ENCODE results near the gene MIOX. TPM values are rescaled to one million over a fixed set of nuclear protein-coding genes. Genes with fewer than 3 reads are reported as not detected.

MIOX gene
- total and polyA plus RNA-seq, 2 of the 13 experiments (the other 11 are each of a cell fraction or from before 2014, with no cell fraction given), result 1.5 to 2.9 TPM

DNA sequence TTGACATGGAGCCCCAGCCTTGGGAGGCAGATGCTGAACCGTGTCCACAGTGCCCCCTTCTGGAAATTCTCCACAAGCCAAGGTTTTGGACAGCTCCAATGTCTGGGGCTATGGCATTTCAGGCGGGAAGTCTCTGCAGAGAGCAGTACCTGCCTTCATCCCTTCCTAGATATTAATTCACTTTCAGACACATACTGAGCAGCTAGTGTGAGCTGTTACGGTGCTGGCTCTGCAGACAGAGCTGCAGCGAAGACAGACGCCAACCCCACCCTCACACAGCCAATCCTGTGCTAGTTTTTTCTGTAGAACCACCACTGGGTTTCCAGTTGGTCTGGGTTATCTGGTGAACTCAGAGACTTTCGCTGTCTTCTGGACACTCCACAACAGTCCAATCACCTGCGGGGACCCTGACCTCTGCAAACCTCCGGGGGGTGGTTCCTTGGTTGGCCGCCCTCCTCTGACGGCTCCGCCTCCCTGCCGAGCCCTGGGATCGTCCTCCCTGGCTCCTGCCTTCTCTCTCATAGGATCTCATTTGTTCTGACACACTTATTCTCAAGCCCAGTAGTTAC lies 11.7 kb downstream of the MIOX start (continued):
- TF ChIP-seq, protein P1, sequence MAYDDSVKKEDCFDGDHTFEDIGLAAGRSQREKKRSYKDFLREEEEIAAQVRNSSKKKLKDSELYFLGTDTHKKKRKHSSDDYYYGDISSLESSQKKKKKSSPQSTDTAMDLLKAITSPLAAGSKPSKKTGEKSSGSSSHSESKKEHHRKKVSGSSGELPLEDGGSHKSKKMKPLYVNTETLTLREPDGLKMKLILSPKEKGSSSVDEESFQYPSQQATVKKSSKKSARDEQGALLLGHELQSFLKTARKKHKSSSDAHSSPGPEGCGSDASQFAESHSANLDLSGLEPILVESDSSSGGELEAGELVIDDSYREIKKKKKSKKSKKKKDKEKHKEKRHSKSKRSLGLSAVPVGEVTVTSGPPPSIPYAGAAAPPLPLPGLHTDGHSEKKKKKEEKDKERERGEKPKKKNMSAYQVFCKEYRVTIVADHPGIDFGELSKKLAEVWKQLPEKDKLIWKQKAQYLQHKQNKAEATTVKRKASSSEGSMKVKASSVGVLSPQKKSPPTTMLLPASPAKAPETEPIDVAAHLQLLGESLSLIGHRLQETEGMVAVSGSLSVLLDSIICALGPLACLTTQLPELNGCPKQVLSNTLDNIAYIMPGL (CRISPR knock-in tag; IDR thresholded peaks at IDR 0.05; ENCODE audit: borderline replicate concordance in 1 of 2, low read depth in 1 of 2), result peak; percentile 74 to 84
- TF ChIP-seq SRSF9 (IDR thresholded peaks at IDR 0.05; ENCODE audit: borderline replicate concordance, insufficient read depth, low read depth, low read length, poor library complexity, severe bottlenecking) (no peak), ARNT2 (CRISPR knock-in tag; IDR thresholded peaks at IDR 0.05; ENCODE audit: low read depth) (no peak), ATAD3A (CRISPR knock-in tag; IDR thresholded peaks at IDR 0.05) (no peak), ZNF263 (CRISPR knock-in tag; IDR thresholded peaks at IDR 0.05) (peak; percentile 40), HNF4G (IDR thresholded peaks at IDR 0.05; ENCODE audit: borderline replicate concordance, low read depth, low read length) (no peak), HNF4G (CRISPR knock-in tag; IDR thresholded peaks at IDR 0.05; ENCODE audit: borderline replicate concordance, low read depth) (0 out of 2 replicates have a peak, but pooled peaks have one; percentile 30), ZNF264 (CRISPR knock-in tag; IDR thresholded peaks at IDR 0.05) (no peak), ZFP36L1 (CRISPR knock-in tag; IDR thresholded peaks at IDR 0.05) (no peak), ZNF335 (CRISPR knock-in tag; IDR thresholded peaks at IDR 0.05) (0 out of 2 replicates have a peak, but pooled peaks have one; percentile 27), FIP1L1 (IDR thresholded peaks at IDR 0.05; ENCODE audit: borderline replicate concordance, insufficient read depth, low read depth, low read length) (no peak), KMT2B (CRISPR knock-in tag; IDR thresholded peaks at IDR 0.05) (no peak), PAX8 (CRISPR knock-in tag; IDR thresholded peaks at IDR 0.05; ENCODE audit: borderline replicate concordance) (no peak), ZNF644 (CRISPR knock-in tag; IDR thresholded peaks at IDR 0.05; ENCODE audit: low read depth) (peak; percentile 66), MAZ (IDR thresholded peaks at IDR 0.05; ENCODE audit: borderline replicate concordance, low read depth, low read length) (no peak), MAZ (CRISPR knock-in tag; IDR thresholded peaks at IDR 0.05; ENCODE audit: low read depth) (no peak), ZNF660 (CRISPR knock-in tag; IDR thresholded peaks at IDR 0.05; ENCODE audit: borderline replicate concordance, low read depth) (no peak)
- TF ChIP-seq, protein P2, sequence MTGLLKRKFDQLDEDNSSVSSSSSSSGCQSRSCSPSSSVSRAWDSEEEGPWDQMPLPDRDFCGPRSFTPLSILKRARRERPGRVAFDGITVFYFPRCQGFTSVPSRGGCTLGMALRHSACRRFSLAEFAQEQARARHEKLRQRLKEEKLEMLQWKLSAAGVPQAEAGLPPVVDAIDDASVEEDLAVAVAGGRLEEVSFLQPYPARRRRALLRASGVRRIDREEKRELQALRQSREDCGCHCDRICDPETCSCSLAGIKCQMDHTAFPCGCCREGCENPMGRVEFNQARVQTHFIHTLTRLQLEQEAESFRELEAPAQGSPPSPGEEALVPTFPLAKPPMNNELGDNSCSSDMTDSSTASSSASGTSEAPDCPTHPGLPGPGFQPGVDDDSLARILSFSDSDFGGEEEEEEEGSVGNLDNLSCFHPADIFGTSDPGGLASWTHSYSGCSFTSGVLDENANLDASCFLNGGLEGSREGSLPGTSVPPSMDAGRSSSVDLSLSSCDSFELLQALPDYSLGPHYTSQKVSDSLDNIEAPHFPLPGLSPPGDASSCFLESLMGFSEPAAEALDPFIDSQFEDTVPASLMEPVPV (CRISPR knock-in tag; IDR thresholded peaks at IDR 0.05), result 0 out of 2 replicates have a peak, but pooled peaks have one; percentile 30
- TF ChIP-seq, protein P3, sequence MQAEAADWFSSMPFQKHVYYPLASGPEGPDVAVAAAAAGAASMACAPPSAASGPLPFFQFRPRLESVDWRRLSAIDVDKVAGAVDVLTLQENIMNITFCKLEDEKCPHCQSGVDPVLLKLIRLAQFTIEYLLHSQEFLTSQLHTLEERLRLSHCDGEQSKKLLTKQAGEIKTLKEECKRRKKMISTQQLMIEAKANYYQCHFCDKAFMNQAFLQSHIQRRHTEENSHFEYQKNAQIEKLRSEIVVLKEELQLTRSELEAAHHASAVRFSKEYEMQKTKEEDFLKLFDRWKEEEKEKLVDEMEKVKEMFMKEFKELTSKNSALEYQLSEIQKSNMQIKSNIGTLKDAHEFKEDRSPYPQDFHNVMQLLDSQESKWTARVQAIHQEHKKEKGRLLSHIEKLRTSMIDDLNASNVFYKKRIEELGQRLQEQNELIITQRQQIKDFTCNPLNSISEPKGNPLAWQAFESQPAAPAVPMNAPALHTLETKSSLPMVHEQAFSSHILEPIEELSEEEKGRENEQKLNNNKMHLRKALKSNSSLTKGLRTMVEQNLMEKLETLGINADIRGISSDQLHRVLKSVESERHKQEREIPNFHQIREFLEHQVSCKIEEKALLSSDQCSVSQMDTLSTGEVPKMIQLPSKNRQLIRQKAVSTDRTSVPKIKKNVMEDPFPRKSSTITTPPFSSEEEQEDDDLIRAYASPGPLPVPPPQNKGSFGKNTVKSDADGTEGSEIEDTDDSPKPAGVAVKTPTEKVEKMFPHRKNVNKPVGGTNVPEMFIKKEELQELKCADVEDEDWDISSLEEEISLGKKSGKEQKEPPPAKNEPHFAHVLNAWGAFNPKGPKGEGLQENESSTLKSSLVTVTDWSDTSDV (CRISPR knock-in tag; IDR thresholded peaks at IDR 0.05), result no peak
